Omental fat pad (tissue), 4 donors: ENCODE results near the gene ZNF268. TPM values are rescaled to one million over a fixed set of nuclear protein-coding genes. Genes with fewer than 3 reads are reported as not detected.

Experiments
- ATAC-seq: fragments of 150-250 bp; one replicate; pipeline ENCODE4 v1.9.1; 2016; ENCODE audit warnings: mild to moderate bottlenecking, moderate library complexity; ENCODE audit not compliant: low FRiP score
- DNase-seq: peaks from one replicate; pipeline ENCODE4 v3.0.0-alpha.2; 2019; ENCODE audit warnings: low spot score
- total RNA-seq, 4 donors: library from RNA; depleted of rRNA; stranded (reverse); fragments of >200 nt; gene quantifications; one replicate each; pipeline ENCODE4 v1.1.0, GENCODE V29; 2016
- TF ChIP-seq, protein P1 (sequence below), 3 donors: fragments of 450-650 bp; IDR thresholded peaks; one replicate each; pipeline ENCODE4 v1.5.1; 2016 to 2017; ENCODE audit warnings: antibody characterized with exemption in 3 of 3, mild to moderate bottlenecking in 3 of 3, moderate library complexity in 2 of 3

The ZNF268 gene
- total RNA-seq, 4 donors from 2014 or later = 10.8 to 20.5 (median 15.0) TPM

DNA sequence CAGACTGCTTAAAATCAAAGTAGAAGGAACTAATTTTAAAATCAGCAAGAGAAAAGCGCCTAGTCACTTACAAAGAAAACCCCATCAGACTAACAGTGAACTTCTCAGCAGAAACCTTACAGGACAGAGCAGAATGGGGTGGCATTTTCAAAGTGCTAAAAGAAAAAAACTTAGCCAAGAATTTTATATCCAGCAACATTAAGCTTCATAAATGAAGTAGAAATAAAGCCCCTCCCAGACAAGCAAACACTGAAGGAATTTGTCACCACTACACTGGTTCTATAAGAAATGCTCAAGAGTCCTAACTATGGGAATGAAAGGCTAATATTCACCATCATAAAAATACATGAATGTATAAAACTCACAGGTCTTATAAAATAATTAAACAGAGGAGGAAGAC lies 6.4 kb upstream of the ZNF268 start:
- no peak for DNase-seq
- TF ChIP-seq, protein P1, sequence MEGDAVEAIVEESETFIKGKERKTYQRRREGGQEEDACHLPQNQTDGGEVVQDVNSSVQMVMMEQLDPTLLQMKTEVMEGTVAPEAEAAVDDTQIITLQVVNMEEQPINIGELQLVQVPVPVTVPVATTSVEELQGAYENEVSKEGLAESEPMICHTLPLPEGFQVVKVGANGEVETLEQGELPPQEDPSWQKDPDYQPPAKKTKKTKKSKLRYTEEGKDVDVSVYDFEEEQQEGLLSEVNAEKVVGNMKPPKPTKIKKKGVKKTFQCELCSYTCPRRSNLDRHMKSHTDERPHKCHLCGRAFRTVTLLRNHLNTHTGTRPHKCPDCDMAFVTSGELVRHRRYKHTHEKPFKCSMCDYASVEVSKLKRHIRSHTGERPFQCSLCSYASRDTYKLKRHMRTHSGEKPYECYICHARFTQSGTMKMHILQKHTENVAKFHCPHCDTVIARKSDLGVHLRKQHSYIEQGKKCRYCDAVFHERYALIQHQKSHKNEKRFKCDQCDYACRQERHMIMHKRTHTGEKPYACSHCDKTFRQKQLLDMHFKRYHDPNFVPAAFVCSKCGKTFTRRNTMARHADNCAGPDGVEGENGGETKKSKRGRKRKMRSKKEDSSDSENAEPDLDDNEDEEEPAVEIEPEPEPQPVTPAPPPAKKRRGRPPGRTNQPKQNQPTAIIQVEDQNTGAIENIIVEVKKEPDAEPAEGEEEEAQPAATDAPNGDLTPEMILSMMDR (IDR thresholded peaks at IDR 0.05) = no peak
- no peak for ATAC-seq

DNA sequence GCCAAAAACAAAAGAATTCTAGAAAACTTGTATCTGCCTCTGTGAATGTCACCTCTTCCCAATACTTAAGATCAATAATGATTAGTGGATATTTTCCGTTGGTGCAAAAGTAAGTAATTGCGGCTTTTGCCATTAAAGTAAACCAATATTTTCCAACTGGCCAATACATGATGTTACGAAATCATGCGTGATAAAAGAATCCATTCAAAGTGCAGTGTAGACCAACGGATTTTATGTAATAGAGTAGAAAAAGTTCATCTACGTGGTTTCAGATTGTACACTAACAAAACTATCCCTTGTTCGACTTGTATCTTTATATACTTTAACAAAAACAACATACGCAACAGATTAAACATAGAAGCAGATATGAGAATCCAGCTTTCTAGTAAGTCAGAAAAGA lies 626 bp upstream of the ZNF268 start:
- TF ChIP-seq, protein P1 (IDR thresholded peaks at IDR 0.05) = no peak
- no peak for ATAC-seq
- no peak for DNase-seq

DNA sequence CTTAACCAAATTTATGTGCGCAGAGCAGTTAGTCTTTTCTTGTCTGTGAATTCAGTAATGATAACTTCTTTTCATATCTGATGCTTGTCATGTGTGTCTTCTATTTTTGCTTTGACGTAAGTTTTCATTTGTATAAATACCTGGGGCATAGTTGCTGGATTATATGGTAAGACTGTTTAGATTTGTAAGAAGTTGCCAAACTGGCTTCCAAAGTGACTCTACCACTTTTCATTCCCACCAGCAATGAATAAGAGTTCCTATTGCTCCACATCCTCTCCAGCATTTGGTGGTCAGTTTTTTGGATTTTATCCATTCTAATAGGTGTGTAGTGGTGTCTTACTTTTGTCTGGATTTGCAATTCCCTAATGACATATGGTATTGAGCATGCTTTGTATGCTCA lies 8.9 kb downstream of the ZNF268 start:
- no peak for ATAC-seq

DNA sequence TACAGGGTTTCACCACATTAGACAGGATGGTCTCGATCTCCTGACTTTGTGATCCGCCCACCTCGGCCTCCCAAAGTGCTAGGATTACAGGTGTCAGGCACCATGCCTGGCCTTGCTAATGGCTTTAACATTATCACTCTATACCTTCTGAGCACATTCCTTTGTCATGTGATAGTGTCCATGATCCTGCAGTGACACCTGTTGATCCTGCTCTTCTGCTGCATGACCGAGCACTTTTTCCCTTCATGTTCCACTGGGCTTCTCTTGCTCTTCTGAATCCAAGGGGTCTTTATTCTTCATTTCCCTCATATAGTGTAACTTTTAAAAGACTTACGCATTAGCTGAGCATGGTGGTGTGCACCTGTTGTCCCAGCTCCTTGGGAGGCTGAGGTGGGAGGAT lies 11.6 kb downstream of the ZNF268 start:
- TF ChIP-seq, protein P1 (IDR thresholded peaks at IDR 0.05) = no peak
- ATAC-seq (no peak), DNase-seq (no peak)

More for the DNA sequence above, 8.9 kb downstream of the ZNF268 start:
- no peak for DNase-seq
- TF ChIP-seq, protein P1 (IDR thresholded peaks at IDR 0.05) = no peak

DNA sequence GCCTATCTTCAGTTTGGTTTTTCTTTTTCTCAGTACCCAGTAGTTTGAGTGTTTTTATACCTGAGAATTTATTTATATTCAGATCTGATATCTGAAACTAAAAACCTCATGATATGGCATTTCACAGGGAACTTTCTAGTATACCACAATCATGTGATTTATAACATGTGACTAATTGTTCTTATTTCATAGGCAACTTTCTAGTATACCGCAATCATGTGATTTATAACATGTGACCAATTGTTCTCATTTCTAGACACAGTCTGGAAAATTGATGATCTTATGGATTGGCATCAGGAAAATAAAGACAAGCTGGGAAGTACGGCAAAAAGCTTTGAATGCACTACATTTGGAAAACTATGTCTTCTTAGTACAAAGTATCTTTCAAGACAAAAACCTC lies 20.6 kb downstream of the ZNF268 start:
- no peak for ATAC-seq
- DNase-seq = no peak
- TF ChIP-seq, protein P1 (IDR thresholded peaks at IDR 0.05) = no peak

DNA sequence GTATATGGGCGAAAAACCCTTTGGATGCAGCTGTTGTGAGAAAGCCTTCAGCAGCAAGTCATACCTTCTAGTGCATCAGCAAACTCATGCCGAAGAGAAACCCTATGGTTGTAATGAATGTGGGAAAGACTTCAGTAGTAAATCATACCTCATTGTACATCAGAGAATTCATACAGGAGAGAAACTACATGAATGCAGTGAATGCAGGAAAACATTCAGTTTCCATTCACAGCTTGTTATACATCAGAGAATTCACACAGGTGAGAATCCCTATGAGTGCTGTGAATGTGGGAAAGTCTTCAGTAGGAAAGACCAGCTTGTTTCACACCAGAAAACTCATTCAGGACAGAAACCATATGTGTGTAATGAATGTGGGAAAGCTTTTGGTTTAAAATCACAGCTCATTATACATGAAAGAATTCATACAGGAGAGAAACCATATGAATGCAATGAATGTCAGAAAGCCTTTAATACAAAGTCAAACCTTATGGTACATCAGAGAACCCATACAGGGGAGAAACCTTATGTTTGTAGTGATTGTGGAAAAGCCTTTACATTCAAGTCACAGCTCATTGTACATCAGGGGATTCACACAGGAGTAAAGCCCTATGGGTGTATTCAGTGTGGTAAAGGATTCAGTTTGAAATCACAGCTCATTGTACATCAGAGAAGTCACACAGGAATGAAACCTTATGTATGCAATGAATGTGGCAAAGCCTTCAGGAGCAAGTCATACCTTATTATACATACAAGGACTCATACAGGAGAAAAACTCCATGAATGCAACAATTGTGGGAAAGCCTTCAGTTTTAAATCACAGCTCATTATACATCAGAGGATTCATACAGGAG lies 21.4 kb downstream of the ZNF268 start:
- TF ChIP-seq, protein P1 (IDR thresholded peaks at IDR 0.05) = no peak
- ATAC-seq (no peak), DNase-seq (no peak)
